Activated T-cell treated with anti-CD3 and anti-CD28 coated beads, Interleukin-2, amount 50 U/mL, for 1 hour (primary cell): Measurements from ENCODE around the gene UBR7.

Experiments used
- DNase-seq: peaks from one replicate; pipeline ENCODE4 v3.0.0-alpha.2; 2020

UBR7 gene

DNA sequence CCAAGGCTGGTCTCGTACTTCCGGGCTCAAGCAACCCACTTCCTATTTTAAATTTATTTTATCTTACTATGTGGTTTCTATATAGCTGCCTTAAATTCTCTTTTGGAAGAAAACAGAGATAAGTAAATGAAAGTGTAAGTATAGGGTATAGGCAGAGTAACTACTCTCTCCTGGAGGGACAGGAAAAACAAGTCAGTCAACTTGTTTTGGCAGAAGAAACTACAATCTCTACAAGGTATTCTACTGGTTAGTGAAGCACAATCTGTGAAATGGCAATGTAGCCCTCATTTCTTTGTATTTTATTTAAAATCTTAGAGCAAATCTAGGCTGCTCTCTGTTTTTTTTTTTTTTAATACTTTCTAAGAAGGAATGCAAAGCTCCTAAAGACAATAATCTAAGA lies 55.4 kb downstream of the UBR7 start:
- no peak for DNase-seq

DNA sequence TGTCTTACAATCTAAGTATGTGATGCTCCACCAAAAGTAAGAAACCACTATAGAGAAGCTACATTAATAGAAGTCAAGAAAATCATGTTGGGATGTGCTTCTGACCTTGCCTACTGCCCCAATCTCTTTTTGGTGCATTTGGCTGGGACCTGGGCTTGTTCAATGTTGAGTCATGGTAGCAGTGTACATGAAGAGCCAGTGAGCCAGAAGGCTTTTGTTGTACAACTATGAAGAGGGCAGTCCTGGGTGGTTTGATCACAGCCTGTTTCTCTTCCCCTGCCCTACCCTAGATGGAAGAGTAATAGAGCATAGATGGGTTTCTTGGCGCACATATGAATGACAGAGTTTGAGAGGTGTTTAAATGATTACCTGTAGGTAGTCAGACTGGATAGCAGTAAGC lies 56.4 kb downstream of the UBR7 start:
- no peak for DNase-seq

DNA sequence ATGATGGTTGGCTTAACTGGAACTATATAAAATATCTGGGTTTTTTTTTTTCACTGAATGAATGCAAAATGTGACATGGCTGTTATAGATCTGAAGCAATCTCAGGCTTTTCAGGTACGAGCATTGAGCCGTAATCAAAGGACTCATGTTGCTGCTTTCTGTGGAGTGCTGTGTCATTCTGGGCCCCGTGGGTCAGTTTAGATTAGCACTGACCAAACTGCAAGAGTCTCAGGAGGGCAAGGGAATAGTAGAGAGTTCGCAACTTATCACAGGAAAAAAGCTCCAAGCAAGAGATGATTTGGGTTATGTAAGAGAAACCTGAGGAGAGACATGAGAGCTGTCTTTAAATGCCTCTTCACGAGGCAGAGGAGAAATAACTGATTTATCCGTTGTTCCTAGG lies 59.1 kb downstream of the UBR7 start:
- no peak for DNase-seq

DNA sequence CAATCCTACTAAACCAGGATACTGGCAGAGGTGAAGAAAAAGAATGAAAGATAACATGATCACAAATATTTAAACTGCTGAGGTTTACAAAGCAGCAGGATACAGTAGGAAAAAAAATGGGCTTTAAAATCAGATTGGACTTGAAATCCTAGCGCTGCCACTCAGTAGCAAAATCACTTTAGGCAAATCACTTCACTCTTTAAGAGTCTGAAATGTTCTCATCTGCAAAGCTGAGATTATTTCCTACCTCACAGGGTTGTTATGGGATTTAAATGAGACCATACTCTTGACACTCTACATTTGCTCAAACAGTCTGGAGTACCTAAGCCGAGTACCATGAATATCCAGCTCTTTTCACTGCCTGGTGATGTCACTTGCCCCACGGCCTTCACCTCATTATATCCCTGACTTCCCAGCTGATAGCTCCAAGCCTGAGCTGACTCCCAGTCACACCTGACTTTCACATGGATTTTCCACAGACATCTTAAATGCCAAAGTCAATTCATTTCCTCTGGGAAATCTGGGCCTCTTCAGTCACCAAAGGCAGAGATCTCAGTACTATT lies 60.2 kb downstream of the UBR7 start:
- DNase-seq: no peak

DNA sequence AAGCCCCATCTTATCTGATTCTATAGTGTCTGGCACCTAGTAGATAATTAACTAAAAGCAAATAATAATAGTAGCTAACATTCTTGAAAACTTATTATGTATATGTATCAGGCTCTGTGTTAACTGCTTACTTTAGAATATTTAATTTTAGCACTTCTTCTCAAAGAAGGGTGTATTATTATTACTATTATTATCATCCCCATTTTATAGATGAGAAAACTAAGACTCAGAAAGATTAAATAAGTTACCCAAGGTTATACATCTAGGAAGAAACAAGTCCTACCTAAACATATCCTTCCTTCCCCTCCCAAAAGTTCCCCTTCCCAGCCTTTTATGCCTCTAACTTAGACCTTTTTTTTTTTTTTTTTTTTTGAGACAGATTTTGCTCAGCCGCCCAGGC lies 61.4 kb downstream of the UBR7 start:
- no peak for DNase-seq

DNA sequence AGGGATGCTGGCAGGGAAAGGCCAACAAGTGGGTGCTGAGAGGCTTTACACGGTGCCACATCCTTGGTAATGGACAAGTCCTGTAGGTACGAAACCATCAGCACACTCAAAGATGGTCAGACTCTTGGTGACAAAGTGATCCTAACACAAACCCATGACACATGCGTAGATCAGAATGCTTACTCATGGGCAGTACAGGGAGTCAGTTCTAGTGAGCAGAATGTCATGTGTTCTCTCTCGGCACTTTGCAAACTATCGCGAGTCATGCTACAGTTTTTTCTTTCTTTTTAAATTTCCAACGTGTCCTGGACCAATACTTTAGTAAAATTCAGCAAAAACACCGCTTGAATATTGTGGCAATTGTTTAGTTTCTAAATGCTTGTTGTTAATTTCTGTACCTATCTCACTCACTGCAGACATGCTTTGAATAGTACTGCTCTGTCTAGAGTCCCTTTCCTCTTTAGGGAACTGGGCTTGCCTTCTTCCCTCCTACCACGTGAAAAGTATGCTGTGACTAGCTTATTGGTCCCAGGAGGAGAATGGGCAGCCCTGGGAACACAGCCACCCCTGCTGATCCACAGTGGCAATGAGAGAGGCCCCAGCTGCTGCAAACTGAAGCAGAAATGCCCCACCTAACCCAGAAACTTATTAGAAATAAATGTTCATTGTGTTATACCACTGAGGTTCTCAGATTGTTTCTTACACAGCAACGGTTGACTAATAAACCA lies 62.4 kb downstream of the UBR7 start:
- no peak for DNase-seq

DNA sequence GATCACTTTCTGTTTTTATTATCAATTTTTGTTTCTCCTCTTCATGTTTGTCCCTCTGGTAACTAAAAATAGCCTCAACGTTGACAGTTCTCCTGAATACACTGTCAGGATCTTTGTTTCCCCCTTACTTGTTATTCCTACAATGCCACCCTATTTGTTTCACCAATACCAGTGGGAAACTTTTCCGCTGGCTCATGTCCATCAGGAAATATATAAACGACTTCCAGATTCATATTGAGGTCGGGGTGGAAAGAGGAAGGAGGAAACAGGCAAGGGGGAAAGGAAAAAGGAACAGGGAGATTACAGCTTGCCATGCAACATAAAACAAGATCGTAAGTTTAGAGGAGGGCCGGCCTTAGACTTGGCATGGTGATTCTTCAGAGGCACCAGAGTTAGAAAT lies 64.1 kb downstream of the UBR7 start:
- DNase-seq: no peak

DNA sequence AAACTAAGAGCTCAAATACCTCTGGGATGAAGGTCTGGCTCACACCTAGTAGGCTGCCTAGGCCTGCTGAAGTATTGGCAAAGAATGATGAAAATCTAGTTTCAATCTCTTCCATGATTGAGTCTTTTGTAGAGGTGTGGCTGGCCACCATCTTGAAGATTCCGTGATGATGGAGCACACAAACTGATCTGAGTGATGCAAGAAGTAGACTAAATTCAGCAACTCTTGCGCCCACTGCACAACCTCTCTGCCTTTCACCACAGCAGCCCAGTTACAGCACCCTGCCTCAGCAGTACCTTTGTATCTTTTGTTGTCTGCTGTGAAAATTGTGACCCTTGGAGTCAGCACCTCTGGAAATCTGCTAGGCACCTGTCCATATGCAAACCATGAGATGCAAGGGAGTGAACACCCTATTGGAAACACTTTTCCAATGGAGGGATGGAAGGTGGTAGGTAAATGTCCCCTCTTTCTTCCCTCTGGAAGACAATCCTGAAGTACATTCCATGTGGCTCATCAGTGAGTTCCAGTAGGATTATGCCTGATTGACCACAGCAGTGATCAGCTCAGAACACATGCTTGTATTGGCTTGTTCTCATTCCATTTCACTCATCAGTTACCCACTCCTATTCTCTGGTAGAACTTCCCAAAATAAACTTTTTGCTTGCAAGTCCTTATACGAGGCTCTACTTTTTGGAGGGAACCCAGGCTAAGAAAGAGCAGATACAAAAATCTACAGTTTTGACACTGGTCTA lies 67.2 kb downstream of the UBR7 start:
- DNase-seq: no peak

DNA sequence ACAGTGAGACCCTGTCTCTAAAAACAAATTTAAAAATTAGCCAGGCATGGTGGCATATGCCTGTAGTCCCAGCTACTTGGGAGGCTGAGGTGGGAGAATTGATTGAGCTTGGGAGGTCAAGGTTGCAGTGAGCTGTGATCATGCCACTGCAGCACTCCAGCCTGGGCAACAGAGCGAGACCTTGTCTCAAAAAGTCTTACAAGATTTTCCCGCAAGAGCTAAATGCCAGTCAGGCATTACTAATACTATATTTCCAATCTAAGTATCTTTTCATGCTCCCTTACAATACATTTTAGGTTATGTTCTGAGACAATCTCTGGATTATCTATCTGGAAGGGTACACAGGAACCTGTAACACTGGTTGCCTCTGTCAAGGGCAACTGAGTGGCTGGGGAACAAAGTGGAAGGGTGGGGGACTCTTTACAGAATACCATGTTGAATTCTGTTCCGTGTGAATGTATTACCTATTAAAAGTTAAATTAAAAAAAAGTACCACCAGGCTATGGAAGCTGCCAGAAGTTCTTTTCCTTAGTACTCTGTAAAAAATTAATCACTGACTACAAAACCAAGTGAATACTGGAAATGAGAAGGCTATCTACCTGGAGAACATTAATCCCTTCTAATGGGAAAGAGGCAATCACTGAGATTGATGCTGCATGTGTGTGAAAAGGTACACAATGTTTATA lies 69.1 kb downstream of the UBR7 start:
- DNase-seq: no peak
